IMR-90 (cell line): ENCODE data around the gene LIPM. TPM values are rescaled to one million over a fixed set of nuclear protein-coding genes. Genes with fewer than 3 reads are reported as not detected.

Experiments
- ATAC-seq: fragments of 200-7000 bp; cut with Tn5 transposase; 2 replicates; pipeline ENCODE4 v1.9.1; 2020; ENCODE audit warnings: low read depth, mild to moderate bottlenecking, moderate library complexity
- BruUV-seq: library from RNA; stranded (reverse); fragments of 400-500 nt; replicated peaks from 2 replicates; lab custom pipeline; 2021; lab: Mats Ljungman, UMichigan
- CTCF ChIA-PET: fragments of 300-600 bp; formaldehyde crosslinking; extraction: SDS; loops from one replicate; lab custom pipeline; 2021; ENCODE audit warnings: antibody characterized with exemption; lab: Yijun Ruan, JAX
- POLR2A ChIA-PET: fragments of 300-600 bp; sonication (Branson Sonifier 250); formaldehyde crosslinking; loops from one replicate; lab custom pipeline; 2022; ENCODE audit warnings: antibody characterized with exemption; ENCODE audit not compliant: unreplicated experiment; lab: Charles Lee
- DNase-seq: peaks from one replicate; pipeline ENCODE4 v3.0.0; 2013
- H2AFZ ChIP-seq: replicated peaks from 2 replicates; pipeline ENCODE3; 2013; ENCODE audit warnings: low read length, mild to moderate bottlenecking; ENCODE audit not compliant: poor library complexity
- H2AK5ac ChIP-seq: 2 replicates; pipeline ENCODE4 v1.6.1; 2013; ENCODE audit warnings: low read depth, low read length, inconsistent platforms
- H2AK9ac ChIP-seq: replicated peaks from 2 replicates; pipeline ENCODE3; 2013; ENCODE audit warnings: mild to moderate bottlenecking, low read depth, low read length, moderate library complexity; ENCODE audit not compliant: poor library complexity
- H2BK120ac ChIP-seq: 2 replicates; pipeline ENCODE4 v1.6.1; 2013; ENCODE audit warnings: low read depth, low read length, inconsistent platforms
- H2BK15ac ChIP-seq: 3 replicates; pipeline ENCODE4 v1.6.1; 2013; ENCODE audit warnings: low read depth, low read length, inconsistent platforms
- H2BK20ac ChIP-seq: 2 replicates; pipeline ENCODE4 v1.6.1; 2013; ENCODE audit warnings: low read depth, mild to moderate bottlenecking, inconsistent platforms, low read length, moderate library complexity
- H2BK5ac ChIP-seq: 2 replicates; pipeline ENCODE4 v1.6.1; 2013; ENCODE audit warnings: mild to moderate bottlenecking, low read depth, low read length, inconsistent platforms; ENCODE audit not compliant: poor library complexity, severe bottlenecking
- H3K14ac ChIP-seq: replicated peaks from 2 replicates; pipeline ENCODE4 v1.6.1; 2013; ENCODE audit warnings: low read depth, low read length, inconsistent platforms
- H3K18ac ChIP-seq: 2 replicates; pipeline ENCODE4 v1.6.1; 2013; ENCODE audit warnings: low read depth, low read length, control low read depth
- H3K23ac ChIP-seq: 2 replicates; pipeline ENCODE4 v1.6.1; 2013; ENCODE audit warnings: low read depth, low read length, inconsistent platforms
- H3K27ac ChIP-seq: 2 replicates; pipeline ENCODE4 v1.5.1; 2013; ENCODE audit warnings: mild to moderate bottlenecking, control low read depth, low read length; ENCODE audit not compliant: insufficient read depth
- H3K27me3 ChIP-seq: 2 replicates; pipeline ENCODE4 v1.6.1; 2013; ENCODE audit warnings: low read length; ENCODE audit not compliant: control insufficient read depth, insufficient read depth
- H3K36me3 ChIP-seq: 2 replicates; pipeline ENCODE4 v1.6.1; 2013; ENCODE audit warnings: low read length, mixed read lengths; ENCODE audit not compliant: control insufficient read depth, insufficient read depth
- H3K4ac ChIP-seq: 2 replicates; pipeline ENCODE4 v1.6.1; 2013; ENCODE audit warnings: low read depth, low read length, inconsistent platforms
- H3K4me1 ChIP-seq: 2 replicates; pipeline ENCODE4 v1.6.1; 2013; ENCODE audit warnings: low read length, mixed read lengths; ENCODE audit not compliant: control insufficient read depth, insufficient read depth
- H3K4me2 ChIP-seq: 2 replicates; pipeline ENCODE4 v1.6.1; 2013; ENCODE audit warnings: low read depth, mild to moderate bottlenecking, control low read depth, low read length, moderate library complexity
- H3K4me3 ChIP-seq: 2 replicates; pipeline ENCODE4 v1.5.1; 2013; ENCODE audit warnings: low read depth, mild to moderate bottlenecking, control low read depth, low read length, moderate library complexity; ENCODE audit not compliant: insufficient read depth
- H3K56ac ChIP-seq: 2 replicates; pipeline ENCODE4 v1.6.1; 2013; ENCODE audit warnings: low read length, inconsistent platforms; ENCODE audit not compliant: insufficient read depth; ENCODE audit errors: extremely low read depth
- H3K79me1 ChIP-seq, 2 experiments: 2 replicates each; pipeline ENCODE4 v1.6.1; 2013; ENCODE audit warnings: low read length in 2 of 2, inconsistent platforms in 1 of 2, low read depth in 1 of 2
- H3K9ac ChIP-seq: 2 replicates; pipeline ENCODE4 v1.6.1; 2013; ENCODE audit warnings: low read depth, low read length, control low read depth
- H3K9me1 ChIP-seq: 2 replicates; pipeline ENCODE4 v1.6.1; 2013; ENCODE audit warnings: low read length, inconsistent platforms; ENCODE audit not compliant: insufficient read depth
- H3K9me3 ChIP-seq: 2 replicates; pipeline ENCODE4 v1.6.1; 2013; ENCODE audit warnings: low read length; ENCODE audit not compliant: control insufficient read depth, insufficient read depth
- H4K20me1 ChIP-seq: 2 replicates; pipeline ENCODE4 v1.6.1; 2013; ENCODE audit warnings: low read length, inconsistent platforms; ENCODE audit not compliant: insufficient read depth
- H4K5ac ChIP-seq: 2 replicates; pipeline ENCODE4 v1.6.1; 2013; ENCODE audit warnings: mild to moderate bottlenecking, low read depth, low read length, control low read depth
- H4K8ac ChIP-seq, 2 experiments: 2 replicates each; pipeline ENCODE4 v1.6.1; 2013; ENCODE audit warnings: low read depth in 2 of 2, low read length in 2 of 2, control low read depth in 1 of 2, inconsistent platforms in 1 of 2
- H4K91ac ChIP-seq: 2 replicates; pipeline ENCODE4 v1.6.1; 2013; ENCODE audit warnings: low read depth, low read length, inconsistent platforms; ENCODE audit not compliant: insufficient read depth
- CHD1 ChIP-seq: IDR thresholded peaks from 2 replicates; pipeline ENCODE4 v1.6.1; 2012; ENCODE audit warnings: low read depth, low read length, improper control_type of control experiment
- MXI1 ChIP-seq: IDR thresholded peaks from 2 replicates; pipeline ENCODE4 v1.6.1; 2012; ENCODE audit warnings: low read depth, mild to moderate bottlenecking, low read length, moderate library complexity, borderline replicate concordance
- WGBS, 2 experiments: methylation state at CpG; one replicate each; pipeline versions ENCODE4 v1.1.5 to v1.1.7; 2013; ENCODE audit warnings: missing lambda C conversion rate in 2 of 2; ENCODE audit not compliant: insufficient read length in 1 of 2; ENCODE audit errors: extremely low coverage in 2 of 2; 5-methylcytosine and 5-hydroxymethylcytosine counted together
- dilution Hi-C: fragments of 300-500 bp; cut with HindIII; formaldehyde crosslinking; loops from one replicate; pipeline ENCODE4 v1.14.3; 2018; ENCODE audit warnings: low sequenced_read_pairs; ENCODE audit not compliant: unreplicated experiment
- in situ Hi-C: fragments of 300-500 bp; cut with MboI; formaldehyde crosslinking; loops from 3 replicates; pipeline ENCODE4 v1.14.3; 2019; ENCODE audit warnings: low sequenced_read_pairs, inconsistent platforms, mixed read lengths
- intact Hi-C: fragments of 100-400 bp; cut with micrococcal nuclease; formaldehyde crosslinking; loops from 2 replicates; pipeline ENCODE4 v1.10.0; 2022
- polyA plus RNA-seq, 3 experiments: library from polyadenylated mRNA; depleted of rRNA; stranded (reverse); fragments of >200 nt; gene quantifications; 2 replicates each; pipeline ENCODE4 v1.2.3, GENCODE V29; 2012; ENCODE audit warnings: low replicate concordance in 1 of 3
- total RNA-seq: library from RNA; depleted of rRNA; stranded (reverse); fragments of >200 nt; gene quantifications from 2 replicates; pipeline ENCODE4 v1.2.3, GENCODE V29; 2012

LIPM gene
- total and polyA plus RNA-seq, 2 of the 4 experiments (the other 2 are of a cell fraction) = not detected

- CTCF ChIA-PET = interaction anchor here (0.6 kb wide), 1 partner anchor 24 kb away, joined by 3 read pairs; no protein-coding TSS in a partner anchor
- no peak overlapping the region for H3K27ac ChIP-seq
- H3K9me3 ChIP-seq = no peaks in the 10 kb centered on the region
- H4K8ac ChIP-seq = no peak overlapping the region
- no peaks in the 10 kb centered on the region for H3K4me1 ChIP-seq
- intact Hi-C loops = no loop called here
- in situ Hi-C loops = no loop called here
- H3K18ac ChIP-seq = no peak overlapping the region
- no peak overlapping the region for H3K4me3 ChIP-seq
- H4K91ac ChIP-seq = no peak overlapping the region
- H3K27me3 ChIP-seq = peaks cover 7% of the 10 kb centered on the region; the same call in 1 of the 2 replicates
- no peak overlapping the region for H2BK120ac ChIP-seq
- no peak overlapping the region for H4K5ac ChIP-seq
- dilution Hi-C loops = no loop called here
- H3K9ac ChIP-seq = no peak overlapping the region
- H2BK15ac ChIP-seq = no peak overlapping the region
- H3K36me3 ChIP-seq = no peaks in the 10 kb centered on the region
- no peak overlapping the region for H2BK20ac ChIP-seq
- WGBS, 2 experiments = 100% methylated on average over 1 of the region's 1 CpG; no CpG with 5 or more reads in 1 of the 2 experiments
- no peak overlapping the region for H3K4me2 ChIP-seq
- BruUV-seq = no TSS peak
- H3K4ac ChIP-seq = no peak overlapping the region
- no peak overlapping the region for H2AFZ ChIP-seq
- H2AK9ac ChIP-seq = no peak overlapping the region
- H2AK5ac ChIP-seq = no peak overlapping the region
- no peaks in the 10 kb centered on the region for H4K20me1 ChIP-seq
- H3K79me1 ChIP-seq = no peaks in the 10 kb centered on the region
- ATAC-seq = no peak
- H3K23ac ChIP-seq = no peak overlapping the region
- H3K9me1 ChIP-seq = no peaks in the 10 kb centered on the region
- no peak overlapping the region for H3K56ac ChIP-seq
- H3K14ac ChIP-seq = no peak overlapping the region
- no peak for DNase-seq
- no peak for TF ChIP-seq CHD1
- no peak for TF ChIP-seq MXI1
- POLR2A ChIA-PET = interaction anchor here (0.6 kb wide), 1 partner anchor 187 kb away, joined by 3 read pairs; no protein-coding TSS in a partner anchor
- no peak overlapping the region for H2BK5ac ChIP-seq
These were observed 33.1 kb upstream of the LIPM start for GRCh38 chr10:88769384-88769783.
